Left colon (tissue), 2 donors: Measurements from ENCODE around the gene BHLHE23. TPM values are rescaled to one million over a fixed set of nuclear protein-coding genes. Genes with fewer than 3 reads are reported as not detected.

ENCODE experiments used
- ATAC-seq: fragments of 200-7000 bp; cut with Tn5 transposase; one replicate; pipeline ENCODE4 v1.9.1; 2020; ENCODE audit warnings: mild to moderate bottlenecking, moderate library complexity
- DNase-seq, 2 donors: peaks; one replicate each; pipeline ENCODE4 v3.0.0-alpha.2; 2020
- intact Hi-C, 2 donors: fragments of 100-400 bp; cut with DNase I in 1 of 2; cut with micrococcal nuclease in 1 of 2; formaldehyde crosslinking; loops; one replicate each; pipeline versions ENCODE4 v1.11.2 to v1.14.0; 2022; cut with DNase I, micrococcal nuclease
- total RNA-seq, 2 donors: library from RNA; stranded (reverse); fragmentation: NEBNext Ultra II Directional; extraction: Animal tissue kit (Norgen Biotek cat#: 25700); gene quantifications; one replicate each; pipeline ENCODE4 v1.2.1, GENCODE V29; 2021
- donor health status: DM: no; HTN: no; CAD: no.
- donor health status: DM: yes; HTN: yes; CAD: no.

BHLHE23 gene
- total RNA-seq, 2 donors from 2014 or later = not detected

- ATAC-seq (no peak), DNase-seq (no peak)
- intact Hi-C loops = no loop called here
These were observed 21.9 kb downstream of the BHLHE23 start for GRCh38 chr20:62984666-62985443.

- no peak for ATAC-seq
- intact Hi-C loops = no loop called here
- no peak for DNase-seq
These were observed 23.6 kb downstream of the BHLHE23 start for GRCh38 chr20:62983210-62983609.

- intact Hi-C loops = no loop called here
- DNase-seq (no peak), ATAC-seq (no peak)
These were observed 24.4 kb downstream of the BHLHE23 start for GRCh38 chr20:62982124-62983075.

GRCh38 chr20:62980970-62981369 is 25.8 kb downstream of the BHLHE23 start:
- intact Hi-C loops = no loop called here
- ATAC-seq (no peak), DNase-seq (no peak)

GRCh38 chr20:62980380-62980960 is 26.3 kb downstream of the BHLHE23 start:
- no peak for DNase-seq
- no peak for ATAC-seq
- intact Hi-C loops = no loop called here

GRCh38 chr20:62979876-62980373 is 26.8 kb downstream of the BHLHE23 start:
- intact Hi-C loops = no loop called here
- ATAC-seq = no peak
- DNase-seq = no peak

GRCh38 chr20:62979310-62979709 is 27.5 kb downstream of the BHLHE23 start:
- DNase-seq (no peak), ATAC-seq (no peak)
- intact Hi-C loops = no loop called here

- DNase-seq = no peak
- intact Hi-C loops = no loop called here
- no peak for ATAC-seq
These were observed 28.2 kb downstream of the BHLHE23 start for GRCh38 chr20:62978561-62978943.

GRCh38 chr20:62977613-62978560 is 28.9 kb downstream of the BHLHE23 start:
- DNase-seq (peak; percentile 53 to 81), ATAC-seq (peak; percentile 79)
- intact Hi-C loops = no loop called here

- ATAC-seq (no peak), DNase-seq (no peak)
- intact Hi-C loops = no loop called here
These were observed 29.9 kb downstream of the BHLHE23 start for GRCh38 chr20:62976886-62977285.

- ATAC-seq (no peak), DNase-seq (no peak)
- intact Hi-C loops = no loop called here
These were observed 30.8 kb downstream of the BHLHE23 start for GRCh38 chr20:62975812-62976508.

GRCh38 chr20:62975251-62975760 is 31.5 kb downstream of the BHLHE23 start:
- ATAC-seq = no peak
- no peak for DNase-seq
- intact Hi-C loops = no loop called here

- intact Hi-C loops = no loop called here
- DNase-seq (no peak), ATAC-seq (no peak)
These were observed 33.7 kb downstream of the BHLHE23 start for GRCh38 chr20:62972845-62973745.

- ATAC-seq (peak; percentile 97), DNase-seq (peak; percentile 82 to 89)
- intact Hi-C loops = no loop called here
These were observed 34.6 kb downstream of the BHLHE23 start for GRCh38 chr20:62971950-62972844.

- DNase-seq (no peak), ATAC-seq (no peak)
- intact Hi-C loops = no loop called here
These were observed 35.4 kb downstream of the BHLHE23 start for GRCh38 chr20:62971211-62971949.
